ENCODE measurements around the gene SLC36A2.
"Not testable (repeated sequence)": the region's sequence is repeated elsewhere in the genome, so short reads cannot be mapped to it uniquely, and the experiment has no call there.

SLC36A2 gene

DNA sequence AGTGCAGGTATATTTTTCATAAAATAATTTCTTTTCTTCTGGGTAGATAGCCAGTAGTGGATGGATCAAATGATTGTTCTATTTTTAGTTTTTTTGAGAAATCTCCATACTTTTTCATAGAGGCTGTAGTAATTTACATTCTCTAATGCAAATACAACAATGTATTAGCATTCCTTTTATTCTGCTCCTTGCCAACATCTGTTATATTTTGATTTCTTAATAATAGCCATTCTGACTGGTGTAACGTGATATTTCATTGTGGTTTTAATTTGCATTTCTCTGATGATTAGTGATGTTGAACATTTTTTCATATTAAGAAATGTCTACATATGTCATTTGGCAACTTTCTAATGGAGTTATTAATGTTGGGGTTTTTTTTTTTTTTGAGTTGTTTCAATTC, 27.2 kb upstream of the SLC36A2 start:
- no peak overlapping the region for H3K4me3 ChIP-seq (ENCODE audit: low read length)
- TF ChIP-seq, protein P1, sequence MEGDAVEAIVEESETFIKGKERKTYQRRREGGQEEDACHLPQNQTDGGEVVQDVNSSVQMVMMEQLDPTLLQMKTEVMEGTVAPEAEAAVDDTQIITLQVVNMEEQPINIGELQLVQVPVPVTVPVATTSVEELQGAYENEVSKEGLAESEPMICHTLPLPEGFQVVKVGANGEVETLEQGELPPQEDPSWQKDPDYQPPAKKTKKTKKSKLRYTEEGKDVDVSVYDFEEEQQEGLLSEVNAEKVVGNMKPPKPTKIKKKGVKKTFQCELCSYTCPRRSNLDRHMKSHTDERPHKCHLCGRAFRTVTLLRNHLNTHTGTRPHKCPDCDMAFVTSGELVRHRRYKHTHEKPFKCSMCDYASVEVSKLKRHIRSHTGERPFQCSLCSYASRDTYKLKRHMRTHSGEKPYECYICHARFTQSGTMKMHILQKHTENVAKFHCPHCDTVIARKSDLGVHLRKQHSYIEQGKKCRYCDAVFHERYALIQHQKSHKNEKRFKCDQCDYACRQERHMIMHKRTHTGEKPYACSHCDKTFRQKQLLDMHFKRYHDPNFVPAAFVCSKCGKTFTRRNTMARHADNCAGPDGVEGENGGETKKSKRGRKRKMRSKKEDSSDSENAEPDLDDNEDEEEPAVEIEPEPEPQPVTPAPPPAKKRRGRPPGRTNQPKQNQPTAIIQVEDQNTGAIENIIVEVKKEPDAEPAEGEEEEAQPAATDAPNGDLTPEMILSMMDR (conservative IDR thresholded peaks at IDR 0.05; ENCODE audit: low read depth, low read length), result no peak
- no peak for DNase-seq (ENCODE audit: low read depth)

DNA sequence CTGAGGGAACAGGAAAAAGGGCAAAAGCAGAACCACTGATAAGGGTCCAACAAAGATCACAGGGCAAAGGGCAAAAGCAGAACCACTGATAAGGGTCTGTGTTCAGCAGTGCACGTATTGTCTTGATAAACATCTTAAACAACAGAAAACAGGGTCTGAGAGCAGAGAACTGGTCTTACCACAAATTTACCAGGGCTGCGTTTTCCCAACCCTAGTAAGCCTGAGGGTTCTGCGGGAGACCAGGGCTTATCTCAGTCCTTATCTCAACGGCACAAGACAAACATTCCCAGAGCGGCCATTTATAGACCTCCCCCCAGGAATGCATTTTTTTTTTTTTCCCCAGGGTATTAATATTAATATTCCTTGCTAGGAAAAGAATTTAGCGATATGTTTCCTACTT, 19.7 kb upstream of the SLC36A2 start:
- H3K4me3 ChIP-seq (ENCODE audit: low read length); DNase-seq (ENCODE audit: low read depth): not testable (repeated sequence)

DNA sequence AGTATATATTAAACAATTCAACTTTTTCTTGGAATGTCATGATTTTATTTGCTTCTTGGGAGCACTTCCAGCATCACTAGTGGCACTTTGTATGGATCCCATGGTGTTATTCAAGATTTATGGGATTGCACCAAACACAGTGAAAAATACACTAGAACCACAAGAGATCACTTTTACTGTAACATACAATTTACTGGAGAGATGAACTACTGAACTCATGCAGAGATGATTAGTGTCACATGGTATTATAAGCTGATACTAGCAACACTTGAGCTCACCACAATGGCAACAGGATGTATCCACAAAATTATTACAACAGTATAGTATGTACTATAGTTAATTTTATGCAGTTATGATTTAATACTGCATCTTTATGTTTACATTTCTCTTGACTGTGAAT, 16.3 kb upstream of the SLC36A2 start:
- TF ChIP-seq, protein P1 (conservative IDR thresholded peaks at IDR 0.05; ENCODE audit: low read depth, low read length), result no peak
- no peak overlapping the region for H3K4me3 ChIP-seq (ENCODE audit: low read length)
- DNase-seq (ENCODE audit: low read depth), result no peak

DNA sequence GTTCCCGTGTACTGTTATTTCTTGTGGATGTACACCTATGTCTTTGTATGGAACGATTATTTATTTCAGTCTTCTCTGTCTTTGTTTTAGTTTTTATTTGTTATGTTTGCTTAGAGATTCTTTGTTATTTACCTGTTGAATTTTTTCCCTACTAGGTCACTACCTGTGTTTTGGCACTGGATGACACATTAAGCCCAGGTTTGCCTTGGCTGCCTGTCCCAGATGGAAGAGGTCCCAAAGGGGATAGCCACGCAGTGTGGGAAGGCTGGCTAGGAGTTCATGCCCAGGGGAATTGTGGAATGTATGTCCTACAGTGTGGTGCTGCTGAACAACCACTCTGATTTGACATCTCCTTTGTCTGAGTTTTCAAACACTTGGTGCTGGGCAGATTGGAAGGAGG, 15.6 kb upstream of the SLC36A2 start:
- no peak overlapping the region for H3K4me3 ChIP-seq (ENCODE audit: low read length)
- TF ChIP-seq, protein P1 (conservative IDR thresholded peaks at IDR 0.05; ENCODE audit: low read depth, low read length), result no peak

DNA sequence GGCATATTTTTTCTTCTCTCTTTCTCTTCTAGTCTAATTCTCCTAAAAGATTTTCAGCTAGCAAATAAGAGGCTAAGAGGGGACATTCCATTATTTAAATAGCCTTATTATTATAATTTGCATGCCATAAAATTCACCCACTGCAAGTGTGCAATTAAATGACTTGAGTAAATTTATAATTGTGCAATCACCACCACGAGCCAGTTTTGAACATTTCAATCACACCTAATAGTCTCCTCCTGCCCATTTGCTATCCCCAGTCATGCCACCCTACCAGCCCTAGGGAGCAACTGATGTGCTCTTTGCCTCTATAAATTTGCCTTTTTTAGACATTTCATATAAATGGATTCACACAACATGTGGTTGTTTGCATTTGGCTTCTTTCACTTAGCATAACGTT, 12.0 kb upstream of the SLC36A2 start:
- H3K4me3 ChIP-seq (ENCODE audit: low read length), result no peak overlapping the region
- TF ChIP-seq, protein P1 (conservative IDR thresholded peaks at IDR 0.05; ENCODE audit: low read depth, low read length), result no peak
- DNase-seq (ENCODE audit: low read depth), result no peak

More for the DNA sequence above, 15.6 kb upstream of the SLC36A2 start:
- DNase-seq (ENCODE audit: low read depth), result no peak

DNA sequence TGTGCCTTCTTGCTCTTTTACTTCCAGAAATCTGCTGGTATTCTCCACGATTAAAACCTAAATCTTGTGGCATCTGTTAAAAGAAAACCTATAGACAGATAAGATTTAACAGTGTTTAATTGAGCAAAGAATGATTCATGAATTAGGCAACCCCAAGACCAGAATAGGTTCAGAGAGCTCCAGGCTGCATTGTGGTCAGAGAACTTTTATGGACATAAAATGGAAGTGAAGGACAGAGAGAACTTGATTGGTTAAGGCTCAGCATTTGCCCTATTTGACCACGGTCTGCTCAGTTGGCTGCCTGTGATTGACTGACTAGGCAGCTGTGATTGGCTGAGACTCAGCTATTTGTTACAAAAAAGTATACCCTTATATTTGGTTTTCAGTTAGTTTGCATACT, 10.4 kb upstream of the SLC36A2 start:
- no peak for DNase-seq (ENCODE audit: low read depth)
- TF ChIP-seq, protein P1 (conservative IDR thresholded peaks at IDR 0.05; ENCODE audit: low read depth, low read length), result no peak
- H3K4me3 ChIP-seq (ENCODE audit: low read length), result no peak overlapping the region

DNA sequence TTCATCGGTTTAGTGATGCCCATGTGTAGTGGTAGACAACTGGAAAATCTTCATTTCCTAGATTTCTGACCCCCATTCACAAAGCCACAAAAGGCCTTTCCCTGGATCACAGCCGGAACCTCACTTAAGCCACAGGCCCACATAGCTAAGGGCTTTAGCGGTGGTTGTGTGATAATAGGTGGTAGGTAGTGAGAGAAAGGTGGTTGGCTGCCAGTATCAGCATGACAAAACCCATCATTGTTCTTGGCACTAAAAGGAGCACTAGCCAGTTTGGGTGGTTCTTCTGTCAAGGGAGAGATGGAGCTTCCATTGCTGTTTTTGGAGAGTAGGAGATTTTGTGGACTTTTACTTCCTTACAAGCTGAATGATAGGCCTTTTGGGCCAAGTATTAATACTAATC, 9.7 kb upstream of the SLC36A2 start:
- H3K4me3 ChIP-seq (ENCODE audit: low read length), result no peak overlapping the region
- no peak for DNase-seq (ENCODE audit: low read depth)
- TF ChIP-seq, protein P1 (conservative IDR thresholded peaks at IDR 0.05; ENCODE audit: low read depth, low read length), result no peak

DNA sequence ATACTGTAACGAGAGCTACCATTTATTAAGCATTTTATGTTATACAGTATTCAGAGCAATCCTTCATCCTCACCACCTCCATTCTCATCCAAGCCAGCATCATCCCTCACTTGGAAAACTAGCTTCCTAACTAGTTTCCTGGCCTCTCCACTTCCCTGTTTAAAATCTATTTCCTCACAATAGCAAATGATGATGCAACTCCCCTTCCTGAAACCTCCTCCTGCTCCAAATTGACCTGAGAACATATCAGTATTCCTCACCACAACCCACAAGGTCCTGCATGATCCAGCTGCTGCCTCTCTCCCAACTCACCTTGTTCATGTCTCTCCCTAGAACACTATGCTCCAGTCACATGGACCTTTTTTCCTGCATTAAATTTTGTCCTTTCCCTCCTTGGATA, 4.3 kb upstream of the SLC36A2 start:
- TF ChIP-seq, protein P1 (conservative IDR thresholded peaks at IDR 0.05; ENCODE audit: low read depth, low read length), result no peak

More for the DNA sequence above, 4.3 kb upstream of the SLC36A2 start:
- H3K4me3 ChIP-seq (ENCODE audit: low read length), result no peak overlapping the region
- DNase-seq (ENCODE audit: low read depth), result no peak
